ENCODE results near the gene IL1RN. TPM values are rescaled to one million over a fixed set of nuclear protein-coding genes. Genes with fewer than 3 reads are reported as not detected.

The IL1RN gene
- total and polyA plus RNA-seq, 2 of the 13 experiments (the other 11 are each of a cell fraction or from before 2014, with no cell fraction given): 21.2 to 101 TPM

GRCh38 chr2:113173542-113174375 is 46.4 kb downstream of the IL1RN start, which contains the start of gene PSD4:
PSD4 (plus strand) TSS chr2:113173971; CDS start chr2:113182457, 8,486 bp downstream.
- Histone ChIP-seq H3K4me1 (ENCODE audit: insufficient read depth, low read length) (peaks cover 69% of the 10 kb centered on the region), H3K9me3 (ENCODE audit: low read length) (no peaks in the 10 kb centered on the region), H3K4me3 (replicated peaks in 1 of 3; ENCODE audit: insufficient read depth in 1 of 3, low read depth in 2 of 3, low read length in 3 of 3) (peak within 1 kb of the TSS; percentile 32 to 59 (median 42)), H3K27ac (ENCODE audit: extremely low read length, insufficient read depth, low read length) (no peak within 1 kb of the TSS), H3K36me3 (replicated peaks in 1 of 2; ENCODE audit: control insufficient read depth in 1 of 2, insufficient read depth in 2 of 2, low read length in 2 of 2) (no peaks in the 10 kb centered on the region), H3K9ac (ENCODE audit: insufficient read depth, low read depth, low read length) (peak within 1 kb of the TSS; percentile 48), H4K20me1 (ENCODE audit: insufficient read depth, low read length) (no peaks in the 10 kb centered on the region), H3K27me3 (ENCODE audit: control insufficient read depth in 1 of 2, insufficient read depth in 2 of 2, low read length in 2 of 2) (peaks cover 0 to 4% of the 10 kb centered on the region in 2 experiments; a peak in 2 of 5 replicates), H3K79me2 (ENCODE audit: insufficient read depth, low read length) (no peaks in the 10 kb centered on the region), H3K4me2 (ENCODE audit: low read depth, low read length) (peak within 1 kb of the TSS; percentile 63), H2AFZ (ENCODE audit: low read length) (no peak within 1 kb of the TSS)
- CTCF ChIA-PET (ENCODE audit: low intra/inter-chr PET ratio, low total read pairs): interaction anchor here (0.7 kb wide), 1 partner anchor 35 kb away, joined by 3 read pairs; no protein-coding TSS in a partner anchor
- POLR2A ChIA-PET: interaction anchor here (0.7 to 5.2 kb wide), 7 partner anchors 9 to 85 kb away, joined by 3 to 36 read pairs (median 7); partner anchors contain the start of gene IL1RN
- no peak for FAIRE-seq
- peak; percentile 74 for ATAC-seq
- no TSS peak for BruUV-seq (replicated peaks)
- in situ Hi-C loops (cut with HindIII; ENCODE audit: extremely low pct_ligation_motif_present, low pct_unique_long_range_greater_than_20kb) (no loop called here), intact Hi-C loops (cut with micrococcal nuclease; ENCODE audit: unreplicated experiment) (no loop called here)
- WGBS (ENCODE audit: low lambda C conversion rate): 53% methylated on average over 14 of the region's 14 CpGs
- no peak for DNase-seq (ENCODE audit: low spot score)
- 0 out of 2 replicates have a peak, but pooled peaks have one; percentile 14 for TF ChIP-seq ZMYM4 (CRISPR knock-in tag; IDR thresholded peaks at IDR 0.05)
- TF ChIP-seq NAIF1 (CRISPR knock-in tag; IDR thresholded peaks at IDR 0.05; ENCODE audit: borderline replicate concordance): no peak
- TF ChIP-seq ZNF574 (CRISPR knock-in tag; IDR thresholded peaks at IDR 0.05): peak; percentile 31; the same call in 1 of the 2 replicates
- TF ChIP-seq GATA4 (IDR thresholded peaks at IDR 0.05; ENCODE audit: borderline replicate concordance, low read depth): peak; percentile 40; the same call in 1 of the 2 replicates
- 0 out of 2 replicates have a peak, but pooled peaks have one; percentile 26 for TF ChIP-seq TIGD3 (CRISPR knock-in tag; IDR thresholded peaks at IDR 0.05; ENCODE audit: borderline replicate concordance)
- no peak for TF ChIP-seq ZNF589 (CRISPR knock-in tag; conservative IDR thresholded peaks at IDR 0.05)
- peak; percentile 41 for TF ChIP-seq GABPA (IDR thresholded peaks at IDR 0.05; ENCODE audit: low read depth, low read length)
- peak; percentile 57 for TF ChIP-seq GABPA (CRISPR knock-in tag; IDR thresholded peaks at IDR 0.05; ENCODE audit: low read depth)
- no peak for TF ChIP-seq IRF2 (CRISPR knock-in tag; IDR thresholded peaks at IDR 0.05)
- TF ChIP-seq ZFY (CRISPR knock-in tag; IDR thresholded peaks at IDR 0.05): peak; percentile 55; the same call in 1 of the 2 replicates
- peak; percentile 54; the same call in 1 of the 2 replicates for TF ChIP-seq MTA1 (CRISPR knock-in tag; IDR thresholded peaks at IDR 0.05; ENCODE audit: borderline replicate concordance)
- peak; percentile 58; the same call in 1 of the 2 replicates for TF ChIP-seq PHF20 (CRISPR knock-in tag; IDR thresholded peaks at IDR 0.05)
- 0 out of 2 replicates have a peak, but pooled peaks have one; percentile 26 for TF ChIP-seq ZNF354B (CRISPR knock-in tag; IDR thresholded peaks at IDR 0.05)
- 0 out of 2 replicates have a peak, but pooled peaks have one; percentile 41 for TF ChIP-seq BCL3 (CRISPR knock-in tag; IDR thresholded peaks at IDR 0.05)
- TF ChIP-seq POLR2G (IDR thresholded peaks at IDR 0.05; ENCODE audit: low read depth, low read length): peak; percentile 66
- no peak for TF ChIP-seq HMGA1 (CRISPR knock-in tag; conservative IDR thresholded peaks at IDR 0.05)
- TF ChIP-seq KAT8 (CRISPR knock-in tag; IDR thresholded peaks at IDR 0.05): 0 out of 2 replicates have a peak, but pooled peaks have one; percentile 20
- TF ChIP-seq TP53 (CRISPR knock-in tag; conservative IDR thresholded peaks at IDR 0.05): no peak
- peak; percentile 84; the same call in 1 of the 2 replicates for TF ChIP-seq PCBP1 (IDR thresholded peaks at IDR 0.05; ENCODE audit: borderline replicate concordance, low read depth, low read length)
